ENCODE results near the gene C9orf43. TPM values are rescaled to one million over a fixed set of nuclear protein-coding genes. Genes with fewer than 3 reads are reported as not detected.
"Not testable (repeated sequence)": the region's sequence is repeated elsewhere in the genome, so short reads cannot be mapped to it uniquely, and the experiment has no call there.

Gene C9orf43
- total and polyA plus RNA-seq, 7 donors, result 0.20 to 0.68 (median 0.55) TPM; not detected in 2

DNA sequence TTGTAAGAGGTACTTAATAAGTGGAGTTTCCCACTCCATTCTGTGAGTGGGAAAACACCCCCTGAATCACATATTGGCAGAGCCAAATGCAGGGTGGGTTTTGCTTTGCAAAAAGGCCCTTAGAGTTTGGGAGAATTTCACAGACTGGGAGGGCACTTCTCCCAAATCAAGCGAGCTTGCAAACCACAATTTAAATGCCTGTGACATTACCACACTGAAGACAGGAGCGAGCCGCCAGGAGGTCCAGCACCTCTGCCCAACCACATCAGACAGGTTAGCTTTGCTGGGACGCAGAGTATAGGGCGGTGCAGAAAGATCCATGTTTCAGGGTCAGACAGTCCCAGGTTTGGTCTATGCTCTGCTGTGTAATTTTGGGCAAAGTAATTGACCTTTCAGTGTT is 11.8 kb upstream of the C9orf43 start:
- no peak for DNase-seq
- Histone ChIP-seq H3K27me3 (no peaks in the 10 kb centered on the region), H3K4me1 (peaks cover 0 to 21% (median 15%) of the 10 kb centered on the region in 4 donors), H3K4me3 (no peak overlapping the region), H3K9me3 (no peaks in the 10 kb centered on the region), H3K36me3 (no peaks in the 10 kb centered on the region), H3K27ac (no peak overlapping the region)
- no peak for TF ChIP-seq POLR2A (IDR thresholded peaks at IDR 0.05)
- WGBS, 2 donors, result 79 to 95% methylated on average over 5 of the region's 5 CpGs
- intact Hi-C loops (cut with DNase I), result no loop called here

GRCh38 chr9:113399646-113400200 is 10.8 kb upstream of the C9orf43 start:
- intact Hi-C loops (cut with DNase I), result loop anchor here (2.0 to 5.0 kb wide), 4 partner anchors 51 to 258 kb away; partner anchors contain the start of genes BSPRY and WDR31
- Histone ChIP-seq H3K27me3 (no peaks in the 10 kb centered on the region), H3K36me3 (no peaks in the 10 kb centered on the region), H3K4me3 (no peak overlapping the region), H3K27ac (no peak overlapping the region), H3K4me1 (peaks cover 0 to 21% (median 15%) of the 10 kb centered on the region in 4 donors), H3K9me3 (no peaks in the 10 kb centered on the region)
- no peak for DNase-seq
- TF ChIP-seq, protein P1, sequence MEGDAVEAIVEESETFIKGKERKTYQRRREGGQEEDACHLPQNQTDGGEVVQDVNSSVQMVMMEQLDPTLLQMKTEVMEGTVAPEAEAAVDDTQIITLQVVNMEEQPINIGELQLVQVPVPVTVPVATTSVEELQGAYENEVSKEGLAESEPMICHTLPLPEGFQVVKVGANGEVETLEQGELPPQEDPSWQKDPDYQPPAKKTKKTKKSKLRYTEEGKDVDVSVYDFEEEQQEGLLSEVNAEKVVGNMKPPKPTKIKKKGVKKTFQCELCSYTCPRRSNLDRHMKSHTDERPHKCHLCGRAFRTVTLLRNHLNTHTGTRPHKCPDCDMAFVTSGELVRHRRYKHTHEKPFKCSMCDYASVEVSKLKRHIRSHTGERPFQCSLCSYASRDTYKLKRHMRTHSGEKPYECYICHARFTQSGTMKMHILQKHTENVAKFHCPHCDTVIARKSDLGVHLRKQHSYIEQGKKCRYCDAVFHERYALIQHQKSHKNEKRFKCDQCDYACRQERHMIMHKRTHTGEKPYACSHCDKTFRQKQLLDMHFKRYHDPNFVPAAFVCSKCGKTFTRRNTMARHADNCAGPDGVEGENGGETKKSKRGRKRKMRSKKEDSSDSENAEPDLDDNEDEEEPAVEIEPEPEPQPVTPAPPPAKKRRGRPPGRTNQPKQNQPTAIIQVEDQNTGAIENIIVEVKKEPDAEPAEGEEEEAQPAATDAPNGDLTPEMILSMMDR (IDR thresholded peaks at IDR 0.05), result no peak
- TF ChIP-seq EP300 (IDR thresholded peaks at IDR 0.05) (no peak), POLR2AphosphoS5 (IDR thresholded peaks at IDR 0.05) (no peak), POLR2A (IDR thresholded peaks at IDR 0.05) (no peak)
- 85 to 93% methylated on average over 3 of the region's 3 CpGs for WGBS, 2 donors

DNA sequence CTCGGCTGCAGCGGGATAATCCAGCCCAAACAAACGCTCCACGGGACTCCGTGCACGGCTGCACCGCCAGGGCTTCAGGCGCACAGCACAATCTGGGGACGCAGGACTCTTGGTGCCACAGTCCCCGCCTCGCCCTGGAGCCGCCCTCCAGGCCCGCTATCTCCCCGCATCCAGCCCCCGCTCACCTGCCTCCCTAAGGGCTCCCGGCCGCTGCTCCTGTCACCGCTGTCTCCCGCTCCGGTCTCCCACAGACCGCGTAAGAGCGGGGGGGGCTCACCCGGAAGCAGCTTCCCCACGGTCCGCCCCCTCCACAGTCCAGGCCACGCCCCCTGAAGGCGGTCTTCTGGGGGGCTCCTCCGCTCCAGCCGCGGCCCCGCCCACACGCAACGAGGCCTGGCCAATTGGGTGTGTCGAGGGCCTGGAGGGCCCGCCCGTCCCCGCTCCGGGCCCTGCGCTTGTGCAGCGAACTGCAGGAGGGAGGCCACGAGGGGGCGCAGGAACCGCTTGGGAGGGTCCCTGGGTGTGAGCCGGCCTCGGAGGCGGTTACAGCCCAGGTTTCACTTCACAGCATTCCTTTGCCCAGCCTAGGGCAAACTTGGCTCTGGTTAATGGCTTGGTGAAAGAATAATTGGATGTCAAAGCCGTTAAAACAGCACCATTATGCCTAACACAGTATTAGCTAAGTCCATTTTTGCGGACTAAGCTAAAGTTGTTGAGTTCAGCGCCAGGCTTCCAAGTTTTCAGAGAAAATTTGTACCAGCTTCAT is 9.3 kb upstream of the C9orf43 start, which contains the start of gene ALAD:
Gene ALAD, minus strand, starts transcription at position 258 of the 766 bp plus-strand sequence. CDS start 7,725 bp downstream, outside the sequence.
- WGBS, 2 donors, result 1 to 2% methylated on average over 50 of the region's 50 CpGs
- intact Hi-C loops (cut with DNase I), result loop anchor here (1.0 to 5.0 kb wide), 5 partner anchors 24 to 256 kb away; partner anchors contain the start of genes BSPRY and WDR31
- H3K27ac ChIP-seq, result peak within 1 kb of the TSS; percentile 71 to 81 (median 76)

GRCh38 chr9:113403646-113404045 is 6.9 kb upstream of the C9orf43 start:
- intact Hi-C loops (cut with DNase I), result loop anchor here (5.0 kb wide), 1 partner anchor 254 kb away; no protein-coding TSS in a partner anchor
- 67 to 89% methylated on average over 2 of the region's 2 CpGs for WGBS, 2 donors
- DNase-seq, result no peak

More for the DNA sequence above, 9.3 kb upstream of the C9orf43 start, which contains the start of gene ALAD:
- peak within 1 kb of the TSS; percentile 54 to 91 (median 72) for H3K4me3 ChIP-seq
- no peaks in the 10 kb centered on the region for H3K36me3 ChIP-seq
- peaks cover 0 to 21% (median 15%) of the 10 kb centered on the region in 4 donors for H3K4me1 ChIP-seq
- no peaks in the 10 kb centered on the region for H3K9me3 ChIP-seq
- H3K27me3 ChIP-seq, result no peaks in the 10 kb centered on the region
- peak; percentile 99 for DNase-seq
- TF ChIP-seq, protein P1 (IDR thresholded peaks at IDR 0.05), result peak; percentile 84 to 94 (median 90)
- TF ChIP-seq EP300 (IDR thresholded peaks at IDR 0.05) (peak in 1 of 4 donors; percentile 4), POLR2AphosphoS5 (IDR thresholded peaks at IDR 0.05) (peak; percentile 54 to 78 (median 70)), POLR2A (IDR thresholded peaks at IDR 0.05) (peak; percentile 20 to 39)

DNA sequence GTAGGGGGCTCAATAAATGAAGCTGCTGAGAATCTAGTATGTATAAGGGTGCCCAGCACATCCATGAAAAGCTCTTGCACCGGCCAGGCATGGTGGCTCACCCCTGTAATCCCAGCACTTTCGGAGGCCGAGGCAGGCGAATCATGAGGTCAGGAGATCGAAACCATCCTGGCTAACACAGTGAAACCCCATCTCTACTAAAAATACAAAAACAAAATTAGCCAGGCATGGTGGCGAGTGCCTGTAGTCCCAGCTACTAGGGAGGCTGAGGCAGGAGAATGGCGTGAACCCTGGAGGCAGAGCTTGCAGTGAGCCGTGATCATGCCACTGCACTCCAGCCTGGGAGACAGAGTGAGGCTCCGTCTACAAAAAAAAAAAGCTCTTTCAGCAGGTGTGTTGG is 4.2 kb upstream of the C9orf43 start:
- H3K9me3 ChIP-seq; intact Hi-C loops (cut with DNase I); DNase-seq; H3K27me3 ChIP-seq; H3K4me3 ChIP-seq: not testable (repeated sequence)
- Histone ChIP-seq H3K4me1 (peaks cover 0 to 28% (median 22%) of the 10 kb centered on the region in 4 donors), H3K27ac (peak overlapping the region in 2 of 4 donors; percentile 33 to 47), H3K36me3 (peaks cover 0 to 20% (median 8%) of the 10 kb centered on the region in 4 donors)
- 71 to 86% methylated on average over 9 of the region's 9 CpGs for WGBS, 2 donors

More at GRCh38 chr9:113403646-113404045, 6.9 kb upstream of the C9orf43 start:
- Histone ChIP-seq H3K4me3 (no peak overlapping the region), H3K36me3 (peaks cover 0 to 16% (median 6%) of the 10 kb centered on the region in 4 donors), H3K9me3 (no peaks in the 10 kb centered on the region), H3K27ac (no peak overlapping the region), H3K27me3 (no peaks in the 10 kb centered on the region), H3K4me1 (peaks cover 0 to 27% (median 24%) of the 10 kb centered on the region in 4 donors)
- TF ChIP-seq POLR2AphosphoS5 (IDR thresholded peaks at IDR 0.05) (no peak), POLR2A (IDR thresholded peaks at IDR 0.05) (no peak), EP300 (IDR thresholded peaks at IDR 0.05) (no peak)
- TF ChIP-seq, protein P1 (IDR thresholded peaks at IDR 0.05), result no peak

Measured in sigmoid colon (tissue), 7 donors.